ENCODE data around the gene CACYBP.
"Not testable (repeated sequence)": the region's sequence is repeated elsewhere in the genome, so short reads cannot be mapped to it uniquely, and the experiment has no call there.

Gene CACYBP

DNA sequence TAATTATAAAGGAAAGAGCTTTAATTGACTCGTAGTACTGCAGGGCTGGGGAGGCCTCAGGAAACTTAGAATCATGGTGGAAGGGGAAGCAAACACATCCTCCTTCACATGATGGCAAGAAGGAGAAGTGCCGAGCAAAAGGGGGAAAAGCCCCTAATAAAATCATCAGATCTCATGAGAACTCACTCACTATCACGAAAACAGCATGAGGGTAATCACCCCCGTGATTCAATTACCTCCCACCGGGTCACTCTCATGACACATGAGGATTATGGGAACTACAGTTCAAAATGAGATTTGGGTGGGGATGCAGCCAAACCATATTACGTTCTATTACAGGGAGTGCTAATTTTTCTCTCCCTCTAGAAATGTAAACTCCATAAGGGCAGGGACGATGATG is 37.7 kb downstream of the CACYBP start:
- no peak overlapping the region for H3K4me3 ChIP-seq (ENCODE audit: low read depth, low read length)
- TF ChIP-seq CTCF (IDR thresholded peaks at IDR 0.05; ENCODE audit: control insufficient read depth, extremely low read depth, insufficient read depth) = no peak
- no peak for DNase-seq (ENCODE audit: low read depth)

GRCh38 chr1:175040324-175040879 is 40.7 kb downstream of the CACYBP start:
- no peak for TF ChIP-seq CTCF (IDR thresholded peaks at IDR 0.05; ENCODE audit: control insufficient read depth, extremely low read depth, insufficient read depth)
- H3K4me3 ChIP-seq (ENCODE audit: low read depth, low read length) = no peak overlapping the region
- DNase-seq (ENCODE audit: low read depth) = no peak

DNA sequence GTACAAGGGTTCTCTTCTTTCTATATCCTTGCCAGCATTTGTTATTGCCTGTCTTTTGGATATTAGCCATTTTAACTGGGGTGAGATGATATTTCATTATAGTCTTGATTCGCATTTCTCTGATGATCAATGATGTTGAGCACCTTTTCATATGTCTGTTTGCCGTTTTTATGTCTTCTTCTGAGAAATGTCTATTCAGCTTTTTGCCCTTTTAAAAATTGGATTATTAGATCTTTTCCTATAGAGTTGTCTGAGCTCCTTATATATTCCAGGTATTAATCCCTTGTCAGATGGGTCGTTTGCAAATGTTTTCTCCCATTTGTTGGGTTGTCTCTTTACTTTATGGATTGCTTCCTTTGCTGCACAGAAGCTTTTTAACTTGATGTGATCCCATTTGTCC is 42.9 kb downstream of the CACYBP start:
- TF ChIP-seq CTCF (IDR thresholded peaks at IDR 0.05; ENCODE audit: control insufficient read depth, extremely low read depth, insufficient read depth) = no peak
- no peak overlapping the region for H3K4me3 ChIP-seq (ENCODE audit: low read depth, low read length)
- DNase-seq (ENCODE audit: low read depth) = no peak

DNA sequence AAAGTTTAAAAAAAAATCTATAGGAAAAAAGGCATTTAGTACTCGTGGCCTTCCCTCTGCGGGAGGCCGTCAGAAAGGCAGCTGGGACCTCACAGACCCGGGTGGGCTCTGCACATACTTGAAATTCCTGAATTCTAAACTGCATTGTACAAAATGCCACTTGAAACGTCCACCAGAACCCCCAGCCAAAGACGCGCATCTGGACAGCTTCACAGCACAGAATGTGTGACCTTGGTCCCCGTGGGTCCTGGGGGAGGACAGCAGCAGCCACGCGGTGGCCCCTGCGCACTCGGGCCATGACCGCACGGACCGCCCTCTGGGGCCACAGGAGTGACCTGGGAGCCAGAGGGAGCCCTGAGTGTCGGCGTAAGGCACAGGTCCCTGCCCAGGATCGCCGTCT is 44.1 kb downstream of the CACYBP start:
- TF ChIP-seq CTCF (IDR thresholded peaks at IDR 0.05; ENCODE audit: control insufficient read depth, extremely low read depth, insufficient read depth) = no peak

GRCh38 chr1:175044591-175044990 is 44.8 kb downstream of the CACYBP start:
- not testable (repeated sequence) for H3K4me3 ChIP-seq (ENCODE audit: low read depth, low read length); DNase-seq (ENCODE audit: low read depth)

More for the DNA sequence above, 44.1 kb downstream of the CACYBP start:
- H3K4me3 ChIP-seq (ENCODE audit: low read depth, low read length) = no peak overlapping the region
- DNase-seq (ENCODE audit: low read depth) = no peak

DNA sequence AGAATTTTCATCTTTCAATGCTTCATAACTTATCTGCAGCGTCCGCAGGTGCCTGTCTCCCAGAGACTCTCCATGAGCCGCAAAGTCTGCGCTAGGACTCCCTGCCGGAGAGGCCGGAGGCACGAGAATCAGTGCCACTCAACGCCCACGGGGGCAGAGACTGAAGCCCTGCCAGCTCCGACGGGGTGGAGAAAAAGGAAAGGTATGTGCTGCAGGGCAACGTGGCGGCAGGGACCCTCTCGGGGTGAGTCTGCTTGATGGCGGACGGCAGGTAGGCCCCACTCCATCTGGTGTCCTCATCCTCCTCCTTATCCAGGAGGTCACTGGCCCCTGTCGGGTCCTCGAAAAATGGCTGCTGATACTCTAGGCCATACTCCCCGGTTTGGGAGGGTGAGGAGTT is 45.4 kb downstream of the CACYBP start:
- H3K4me3 ChIP-seq (ENCODE audit: low read depth, low read length) = no peak overlapping the region
- TF ChIP-seq CTCF (IDR thresholded peaks at IDR 0.05; ENCODE audit: control insufficient read depth, extremely low read depth, insufficient read depth) = no peak
- DNase-seq (ENCODE audit: low read depth) = no peak

GRCh38 chr1:175045519-175045918 is 45.8 kb downstream of the CACYBP start:
- DNase-seq (ENCODE audit: low read depth) = no peak
- H3K4me3 ChIP-seq (ENCODE audit: low read depth, low read length) = no peak overlapping the region
- TF ChIP-seq CTCF (IDR thresholded peaks at IDR 0.05; ENCODE audit: control insufficient read depth, extremely low read depth, insufficient read depth) = no peak
